HCT116 (cell line): ENCODE results near the gene TCP11.

Experiments
- CTCF ChIP-seq, 3 experiments: fragments of 200-600 bp in 1 of 3; sonication (generic) in 1 of 3; IDR thresholded peaks in 2 of 3; conservative IDR thresholded peaks in 1 of 3; 2 replicates each; pipeline ENCODE4 v1.5.1; 2012 to 2017; ENCODE audit warnings: low read depth in 2 of 3, low read length in 2 of 3, antibody characterized with exemption in 1 of 3, borderline replicate concordance in 1 of 3, control low read depth in 1 of 3, mild to moderate bottlenecking in 1 of 3, mixed read lengths in 1 of 3, mixed run types in 1 of 3, moderate library complexity in 1 of 3; ENCODE audit not compliant: insufficient read depth in 1 of 3
- EZH2 ChIP-seq: fragments of 200-600 bp; sonication (generic); IDR thresholded peaks from 2 replicates; pipeline ENCODE4 v1.6.1; 2017; ENCODE audit warnings: antibody characterized with exemption, mixed run types
- EZH2phosphoT487 ChIP-seq: fragments of 200-600 bp; IDR thresholded peaks from 2 replicates; pipeline ENCODE4 v1.6.1; 2018; ENCODE audit warnings: antibody characterized with exemption, borderline replicate concordance
- FOSL1 ChIP-seq: IDR thresholded peaks from 2 replicates; pipeline ENCODE4 v1.6.1; 2012; ENCODE audit warnings: low read depth
- POLR2A ChIP-seq: IDR thresholded peaks from 2 replicates; pipeline ENCODE4 v1.7.0; 2011; ENCODE audit warnings: borderline replicate concordance; ENCODE audit not compliant: insufficient read depth, insufficient read length; ENCODE audit errors: extremely low read depth
- RAD21 ChIP-seq: IDR thresholded peaks from 2 replicates; pipeline ENCODE4 v1.6.1; 2012; ENCODE audit warnings: low read depth, mild to moderate bottlenecking
- SIN3A ChIP-seq: IDR thresholded peaks from 2 replicates; pipeline ENCODE4 v1.6.1; 2012; ENCODE audit warnings: low read depth
- SP1 ChIP-seq: IDR thresholded peaks from 2 replicates; pipeline ENCODE4 v1.6.1; 2012; ENCODE audit warnings: low read depth
- TCF7L2 ChIP-seq: IDR thresholded peaks from 2 replicates; pipeline ENCODE4 v1.7.0; 2011; ENCODE audit warnings: borderline replicate concordance, inconsistent platforms; ENCODE audit not compliant: insufficient read depth, insufficient read length; ENCODE audit errors: extremely low read depth
- ZNF274 ChIP-seq: fragments of 200-500 bp; sonication (Bioruptor generic); IDR thresholded peaks from 2 replicates; pipeline ENCODE4 v1.6.1; 2014; ENCODE audit warnings: mild to moderate bottlenecking, low read depth, low read length, inconsistent platforms
- TF ChIP-seq, protein P1 (sequence below): IDR thresholded peaks from 2 replicates; pipeline ENCODE4 v1.6.1; 2012; ENCODE audit warnings: low read depth

DNA sequence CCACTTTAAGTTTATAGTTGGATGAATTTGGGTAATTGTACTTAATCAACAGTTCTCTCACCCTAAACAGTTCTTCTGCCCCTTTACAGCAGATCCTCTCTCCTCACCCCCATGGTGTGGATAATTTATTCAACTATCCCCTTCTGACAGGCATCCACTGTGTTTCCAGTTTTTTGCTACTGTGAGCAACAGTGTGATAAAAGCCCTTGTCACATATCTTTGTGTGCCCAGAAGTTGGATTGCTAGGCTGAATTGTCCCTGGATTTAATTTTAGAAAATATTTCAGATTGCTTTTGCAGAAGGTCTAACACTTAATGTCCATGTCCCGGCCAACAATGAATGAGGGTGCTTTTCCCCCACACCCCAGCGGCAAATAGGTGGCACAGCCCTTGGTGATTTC, 42.1 kb upstream of the TCP11 start:
- no peak for TF ChIP-seq EZH2
- no peak for TF ChIP-seq TCF7L2
- no peak for TF ChIP-seq POLR2A
- TF ChIP-seq, protein P1, sequence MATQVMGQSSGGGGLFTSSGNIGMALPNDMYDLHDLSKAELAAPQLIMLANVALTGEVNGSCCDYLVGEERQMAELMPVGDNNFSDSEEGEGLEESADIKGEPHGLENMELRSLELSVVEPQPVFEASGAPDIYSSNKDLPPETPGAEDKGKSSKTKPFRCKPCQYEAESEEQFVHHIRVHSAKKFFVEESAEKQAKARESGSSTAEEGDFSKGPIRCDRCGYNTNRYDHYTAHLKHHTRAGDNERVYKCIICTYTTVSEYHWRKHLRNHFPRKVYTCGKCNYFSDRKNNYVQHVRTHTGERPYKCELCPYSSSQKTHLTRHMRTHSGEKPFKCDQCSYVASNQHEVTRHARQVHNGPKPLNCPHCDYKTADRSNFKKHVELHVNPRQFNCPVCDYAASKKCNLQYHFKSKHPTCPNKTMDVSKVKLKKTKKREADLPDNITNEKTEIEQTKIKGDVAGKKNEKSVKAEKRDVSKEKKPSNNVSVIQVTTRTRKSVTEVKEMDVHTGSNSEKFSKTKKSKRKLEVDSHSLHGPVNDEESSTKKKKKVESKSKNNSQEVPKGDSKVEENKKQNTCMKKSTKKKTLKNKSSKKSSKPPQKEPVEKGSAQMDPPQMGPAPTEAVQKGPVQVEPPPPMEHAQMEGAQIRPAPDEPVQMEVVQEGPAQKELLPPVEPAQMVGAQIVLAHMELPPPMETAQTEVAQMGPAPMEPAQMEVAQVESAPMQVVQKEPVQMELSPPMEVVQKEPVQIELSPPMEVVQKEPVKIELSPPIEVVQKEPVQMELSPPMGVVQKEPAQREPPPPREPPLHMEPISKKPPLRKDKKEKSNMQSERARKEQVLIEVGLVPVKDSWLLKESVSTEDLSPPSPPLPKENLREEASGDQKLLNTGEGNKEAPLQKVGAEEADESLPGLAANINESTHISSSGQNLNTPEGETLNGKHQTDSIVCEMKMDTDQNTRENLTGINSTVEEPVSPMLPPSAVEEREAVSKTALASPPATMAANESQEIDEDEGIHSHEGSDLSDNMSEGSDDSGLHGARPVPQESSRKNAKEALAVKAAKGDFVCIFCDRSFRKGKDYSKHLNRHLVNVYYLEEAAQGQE: no peak
- TF ChIP-seq SP1: no peak
- TF ChIP-seq RAD21: no peak
- TF ChIP-seq ZNF274: no peak
- TF ChIP-seq SIN3A: no peak
- TF ChIP-seq EZH2phosphoT487: no peak
- no peak for TF ChIP-seq FOSL1
- no peak for TF ChIP-seq CTCF (IDR thresholded peaks at IDR 0.05 in 2 of 3, conservative IDR thresholded peaks at IDR 0.05 in 1 of 3; ENCODE audit: borderline replicate concordance in 1 of 3, insufficient read depth in 1 of 3, low read depth in 2 of 3, low read length in 2 of 3)
